Hematopoietic multipotent progenitor cell treated with erythropoietin and hydrocortisone succinate and interleukin-3 and kit ligand, for 4 days (in vitro differentiated cells): ENCODE data around the gene NGDN.

Experiments used
- DNase-seq: peaks from one replicate; pipeline ENCODE4 v3.0.0-alpha.2; 2015

NGDN gene

GRCh38 chr14:23478109-23478759, 8.7 kb downstream of the NGDN start:
- peak; percentile 90 for DNase-seq

- DNase-seq: peak; percentile 53
Measured at GRCh38 chr14:23481362-23481970, 12.0 kb downstream of the NGDN start.

- peak; percentile 27 for DNase-seq
Measured at GRCh38 chr14:23481979-23482822, 12.7 kb downstream of the NGDN start.

- DNase-seq: no peak
Measured at GRCh38 chr14:23482823-23483148, 13.3 kb downstream of the NGDN start.

GRCh38 chr14:23483236-23483854, 13.8 kb downstream of the NGDN start:
- peak; percentile 65 for DNase-seq

- no peak for DNase-seq
Measured at GRCh38 chr14:23485326-23485725, 15.8 kb downstream of the NGDN start.

GRCh38 chr14:23486036-23486435, 16.5 kb downstream of the NGDN start:
- DNase-seq: no peak

- no peak for DNase-seq
Measured at GRCh38 chr14:23487216-23487615, 17.7 kb downstream of the NGDN start.

- DNase-seq: no peak
Measured at GRCh38 chr14:23492618-23493272, 23.2 kb downstream of the NGDN start.

GRCh38 chr14:23494223-23494622, 24.7 kb downstream of the NGDN start:
- no peak for DNase-seq

GRCh38 chr14:23512156-23512555, 42.7 kb downstream of the NGDN start:
- peak; percentile 46 for DNase-seq

- no peak for DNase-seq
Measured at GRCh38 chr14:23513005-23513817, 43.7 kb downstream of the NGDN start.

GRCh38 chr14:23513818-23514643, 44.5 kb downstream of the NGDN start:
- no peak for DNase-seq

- no peak for DNase-seq
Measured at GRCh38 chr14:23514644-23514957, 45.1 kb downstream of the NGDN start.

GRCh38 chr14:23517650-23518326, 48.3 kb downstream of the NGDN start:
- DNase-seq: no peak

- DNase-seq: no peak
Measured at GRCh38 chr14:23518709-23519108, 49.2 kb downstream of the NGDN start.

GRCh38 chr14:23520899-23521533, 51.5 kb downstream of the NGDN start:
- no peak for DNase-seq

- peak; percentile 46 for DNase-seq
Measured at GRCh38 chr14:23521785-23522640, 52.5 kb downstream of the NGDN start.

GRCh38 chr14:23522643-23523198, 53.2 kb downstream of the NGDN start:
- DNase-seq: no peak
